Tibial nerve (tissue), 4 donors: Measurements from ENCODE around the gene MARCKSL1.

ENCODE experiments used
- EP300 ChIP-seq, 2 donors: sonication (generic); formaldehyde crosslinking; IDR thresholded peaks; one replicate each; pipeline ENCODE4 v1.6.1; 2017; ENCODE audit warnings: antibody characterized with exemption in 2 of 2, mild to moderate bottlenecking in 1 of 2
- POLR2A ChIP-seq, 2 donors: fragments of 450-650 bp; IDR thresholded peaks; one replicate each; pipeline ENCODE4 v1.6.1; 2017; ENCODE audit warnings: antibody characterized with exemption in 2 of 2, mild to moderate bottlenecking in 2 of 2, moderate library complexity in 2 of 2
- TF ChIP-seq, protein P1 (sequence below), 5 experiments: fragments of 200-600 bp in 3 of 5; fragments of 450-650 bp in 2 of 5; sonication (generic) in 3 of 5; IDR thresholded peaks; one replicate each; pipeline ENCODE4 v1.5.1; 2016 to 2019; ENCODE audit warnings: antibody characterized with exemption in 5 of 5, mild to moderate bottlenecking in 3 of 5, moderate library complexity in 2 of 5

GRCh38 chr1:32362474-32363313 is 26.7 kb upstream of the MARCKSL1 start, which contains the start of the genes FAM229A and TSSK3:
- TF ChIP-seq, protein P1, sequence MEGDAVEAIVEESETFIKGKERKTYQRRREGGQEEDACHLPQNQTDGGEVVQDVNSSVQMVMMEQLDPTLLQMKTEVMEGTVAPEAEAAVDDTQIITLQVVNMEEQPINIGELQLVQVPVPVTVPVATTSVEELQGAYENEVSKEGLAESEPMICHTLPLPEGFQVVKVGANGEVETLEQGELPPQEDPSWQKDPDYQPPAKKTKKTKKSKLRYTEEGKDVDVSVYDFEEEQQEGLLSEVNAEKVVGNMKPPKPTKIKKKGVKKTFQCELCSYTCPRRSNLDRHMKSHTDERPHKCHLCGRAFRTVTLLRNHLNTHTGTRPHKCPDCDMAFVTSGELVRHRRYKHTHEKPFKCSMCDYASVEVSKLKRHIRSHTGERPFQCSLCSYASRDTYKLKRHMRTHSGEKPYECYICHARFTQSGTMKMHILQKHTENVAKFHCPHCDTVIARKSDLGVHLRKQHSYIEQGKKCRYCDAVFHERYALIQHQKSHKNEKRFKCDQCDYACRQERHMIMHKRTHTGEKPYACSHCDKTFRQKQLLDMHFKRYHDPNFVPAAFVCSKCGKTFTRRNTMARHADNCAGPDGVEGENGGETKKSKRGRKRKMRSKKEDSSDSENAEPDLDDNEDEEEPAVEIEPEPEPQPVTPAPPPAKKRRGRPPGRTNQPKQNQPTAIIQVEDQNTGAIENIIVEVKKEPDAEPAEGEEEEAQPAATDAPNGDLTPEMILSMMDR (IDR thresholded peaks at IDR 0.05) = no peak
- TF ChIP-seq POLR2A (IDR thresholded peaks at IDR 0.05) (no peak), EP300 (IDR thresholded peaks at IDR 0.05) (no peak)
